ENCODE measurements around the gene DHCR24.

Gene DHCR24

DNA sequence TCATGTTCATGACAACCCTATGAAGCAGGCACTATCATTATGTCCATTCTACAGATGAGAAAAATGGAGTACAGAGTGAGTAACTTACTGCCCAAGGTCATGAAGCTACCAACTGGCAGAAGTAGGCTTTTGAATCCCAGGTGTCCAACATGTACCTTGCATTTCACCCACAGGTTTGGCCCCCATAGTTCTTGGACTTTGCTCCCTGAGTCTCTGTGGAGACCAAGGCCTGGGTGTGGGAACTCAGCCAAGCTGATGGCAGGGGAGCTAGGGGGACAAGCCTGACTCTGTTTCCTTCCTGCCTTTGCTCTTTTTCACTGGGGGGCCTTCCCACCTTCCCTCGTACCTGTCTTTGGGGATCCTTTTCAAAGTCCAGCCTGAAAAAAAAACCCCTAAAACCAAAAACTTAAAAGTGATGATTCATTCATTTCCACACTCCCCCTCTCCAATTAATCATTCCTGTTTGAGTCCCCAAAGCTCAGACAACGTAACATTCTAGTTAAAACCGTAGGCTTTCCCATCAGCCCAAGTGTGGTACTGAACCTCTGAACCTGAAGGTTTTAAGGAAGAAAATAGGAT, 77.4 kb downstream of the DHCR24 start:
- DNase-seq (ENCODE audit: insufficient read length, low spot score), result no peak
- TF ChIP-seq, protein P1, sequence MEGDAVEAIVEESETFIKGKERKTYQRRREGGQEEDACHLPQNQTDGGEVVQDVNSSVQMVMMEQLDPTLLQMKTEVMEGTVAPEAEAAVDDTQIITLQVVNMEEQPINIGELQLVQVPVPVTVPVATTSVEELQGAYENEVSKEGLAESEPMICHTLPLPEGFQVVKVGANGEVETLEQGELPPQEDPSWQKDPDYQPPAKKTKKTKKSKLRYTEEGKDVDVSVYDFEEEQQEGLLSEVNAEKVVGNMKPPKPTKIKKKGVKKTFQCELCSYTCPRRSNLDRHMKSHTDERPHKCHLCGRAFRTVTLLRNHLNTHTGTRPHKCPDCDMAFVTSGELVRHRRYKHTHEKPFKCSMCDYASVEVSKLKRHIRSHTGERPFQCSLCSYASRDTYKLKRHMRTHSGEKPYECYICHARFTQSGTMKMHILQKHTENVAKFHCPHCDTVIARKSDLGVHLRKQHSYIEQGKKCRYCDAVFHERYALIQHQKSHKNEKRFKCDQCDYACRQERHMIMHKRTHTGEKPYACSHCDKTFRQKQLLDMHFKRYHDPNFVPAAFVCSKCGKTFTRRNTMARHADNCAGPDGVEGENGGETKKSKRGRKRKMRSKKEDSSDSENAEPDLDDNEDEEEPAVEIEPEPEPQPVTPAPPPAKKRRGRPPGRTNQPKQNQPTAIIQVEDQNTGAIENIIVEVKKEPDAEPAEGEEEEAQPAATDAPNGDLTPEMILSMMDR (IDR thresholded peaks at IDR 0.05; ENCODE audit: insufficient read depth, missing control alignments), result no peak
- FAIRE-seq, result no peak

DNA sequence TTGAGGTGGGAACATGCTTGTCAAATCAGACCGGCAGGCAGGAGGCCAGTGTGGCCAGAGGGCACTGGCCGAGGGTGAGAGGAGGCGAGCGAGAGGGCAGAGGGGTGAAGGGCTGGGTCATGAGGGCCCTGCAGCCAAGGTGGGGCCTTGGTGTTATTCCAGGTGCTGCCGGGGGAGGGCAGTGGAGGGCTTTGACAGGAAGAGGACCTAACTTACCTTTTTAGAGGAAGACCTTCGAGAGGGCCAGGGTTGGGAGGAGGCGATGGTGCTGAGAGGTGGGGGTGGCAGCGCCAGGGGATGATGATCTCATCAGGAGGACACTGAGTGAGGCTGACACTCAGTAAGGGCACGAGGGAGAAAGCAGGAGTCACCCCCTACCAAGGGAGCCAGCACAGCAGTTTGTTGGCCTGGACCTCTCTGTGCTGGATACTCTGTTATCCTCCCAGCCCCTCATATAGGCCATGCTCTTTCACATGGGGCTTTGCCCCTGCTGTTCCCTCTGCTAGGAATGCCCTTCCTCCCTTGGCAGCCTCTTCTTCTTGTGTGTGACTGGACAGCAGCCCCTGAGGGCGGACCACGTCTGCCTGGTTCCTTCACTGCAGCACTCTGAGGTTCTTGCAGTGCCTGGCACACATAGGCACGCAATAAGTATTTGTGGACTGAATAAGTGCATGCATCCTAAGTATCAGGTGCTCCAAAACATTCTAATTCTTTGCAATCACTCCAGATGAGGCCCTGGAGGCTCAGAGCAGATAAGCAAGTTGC, 78.4 kb downstream of the DHCR24 start:
- TF ChIP-seq, protein P1 (IDR thresholded peaks at IDR 0.05; ENCODE audit: insufficient read depth, missing control alignments), result peak; percentile 2
- no peak for FAIRE-seq
- DNase-seq (ENCODE audit: insufficient read length, low spot score), result no peak

DNA sequence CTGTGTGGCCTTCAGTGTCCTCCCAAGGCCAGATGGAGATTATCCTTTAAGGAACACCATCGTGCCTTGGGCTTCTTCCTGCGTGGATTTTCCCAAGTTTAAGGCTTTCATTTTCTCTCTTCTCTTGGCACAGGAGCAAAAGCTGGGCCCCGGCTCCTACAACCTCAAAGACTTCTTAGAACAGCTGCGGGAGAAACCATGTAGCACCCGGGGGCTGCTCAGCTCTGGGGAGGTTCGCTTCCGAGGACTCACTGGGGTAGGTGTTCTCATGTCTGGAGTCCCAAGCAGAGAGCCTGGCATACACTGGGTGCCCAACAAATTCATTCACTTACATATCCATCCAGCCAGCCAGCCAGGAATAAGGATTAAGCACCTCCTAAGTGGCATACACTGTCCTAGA, 79.2 kb downstream of the DHCR24 start:
- DNase-seq (ENCODE audit: insufficient read length, low spot score) (no peak), FAIRE-seq (no peak)
- TF ChIP-seq, protein P1 (IDR thresholded peaks at IDR 0.05; ENCODE audit: insufficient read depth, missing control alignments), result no peak

DNA sequence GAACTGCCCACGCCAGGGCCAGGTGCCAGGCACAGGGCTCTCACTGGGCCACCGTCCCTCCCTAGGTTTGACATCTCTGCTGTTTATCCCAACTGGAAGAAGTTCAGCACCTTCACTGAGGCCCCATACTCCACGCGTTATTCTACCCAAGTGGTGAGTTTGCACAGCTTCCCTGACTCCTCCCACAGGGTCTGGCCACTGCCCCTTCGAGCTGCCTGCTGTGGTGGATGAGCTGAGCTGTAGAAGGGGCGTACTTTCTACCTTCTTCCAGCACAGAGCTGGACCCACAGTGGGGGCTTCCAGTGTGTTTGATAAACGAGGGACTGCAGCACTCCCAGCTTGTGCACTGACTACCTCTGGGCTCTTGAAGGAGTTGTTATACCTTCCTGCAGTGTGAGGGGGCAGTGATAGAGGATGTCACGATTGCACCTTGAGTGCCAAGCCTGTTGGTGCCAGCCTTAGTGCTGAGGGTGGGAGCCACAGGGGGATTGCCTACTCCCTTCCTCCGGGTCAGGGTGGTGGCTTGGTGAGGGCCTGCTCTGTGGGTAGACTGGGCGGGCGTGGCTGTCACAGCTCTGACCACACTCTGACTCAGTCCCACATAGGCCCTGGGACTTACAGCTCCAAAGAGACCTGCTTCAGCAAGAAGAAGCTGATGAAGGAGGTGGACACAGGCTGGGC, 79.9 kb downstream of the DHCR24 start:
- TF ChIP-seq, protein P1 (IDR thresholded peaks at IDR 0.05; ENCODE audit: insufficient read depth, missing control alignments), result no peak
- DNase-seq (ENCODE audit: insufficient read length, low spot score) (no peak), FAIRE-seq (no peak)

DNA sequence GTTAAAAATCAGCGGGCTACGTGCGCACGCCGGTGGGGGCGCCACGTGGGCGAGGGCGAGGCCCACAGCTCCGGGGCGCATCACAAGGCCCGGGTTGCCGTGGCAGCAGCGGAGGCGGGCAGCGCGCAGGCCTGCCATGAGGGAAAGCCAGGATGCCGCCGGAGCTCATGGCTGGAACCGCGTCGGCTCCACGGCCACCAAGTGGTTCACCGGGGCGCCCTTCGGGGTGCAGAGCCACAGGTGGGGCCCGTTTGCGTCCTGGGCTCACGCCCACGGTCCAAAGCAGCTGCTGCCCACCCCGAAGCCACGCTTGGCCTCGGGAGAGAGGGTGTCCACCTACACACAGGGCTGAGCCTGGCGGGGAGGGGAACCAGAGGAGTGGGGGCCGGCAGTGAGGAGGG, 81.0 kb downstream of the DHCR24 start:
- DNase-seq (ENCODE audit: insufficient read length, low spot score) (no peak), FAIRE-seq (no peak)
- TF ChIP-seq, protein P1 (IDR thresholded peaks at IDR 0.05; ENCODE audit: insufficient read depth, missing control alignments), result no peak

DNA sequence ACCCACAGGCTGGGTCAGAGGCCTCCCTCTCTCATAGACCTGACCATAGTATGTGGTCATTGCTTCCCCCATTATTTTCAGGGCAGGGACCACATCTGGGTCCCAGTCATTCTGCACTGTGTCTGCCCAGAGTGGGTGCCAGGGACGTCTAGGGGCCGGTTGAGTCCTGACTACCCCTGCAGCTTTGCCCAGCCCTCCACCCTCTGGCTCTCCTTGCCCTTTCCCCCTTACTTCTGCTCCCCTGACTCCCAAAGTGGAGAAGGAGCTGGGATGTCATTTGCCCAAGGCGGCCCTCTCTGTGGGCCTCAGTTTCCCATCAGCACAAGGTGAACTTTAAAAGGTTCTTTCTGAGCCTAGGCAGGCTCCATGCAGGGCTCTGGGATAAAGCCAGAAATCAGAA, 81.5 kb downstream of the DHCR24 start:
- TF ChIP-seq, protein P1 (IDR thresholded peaks at IDR 0.05; ENCODE audit: insufficient read depth, missing control alignments), result no peak
- DNase-seq (ENCODE audit: insufficient read length, low spot score) (no peak), FAIRE-seq (no peak)

Data from D721Med (cell line).